Activated CD8-positive, alpha-beta T cell treated with anti-CD3 and anti-CD28 coated beads, Interleukin-2, amount 10 ng/mL, durations not matched to agents 7 days and 5 days (primary cell): ENCODE results near the gene NMRAL1. TPM values are rescaled to one million over a fixed set of nuclear protein-coding genes. Genes with fewer than 3 reads are reported as not detected.

Experiments
- total RNA-seq, 2 experiments: library from RNA; stranded (reverse); gene quantifications; one replicate each; pipeline ENCODE4 v1.2.3, GENCODE V29; 2021

NMRAL1 gene
- total RNA-seq, 2 experiments from 2014 or later, result 53.6 to 55.6 TPM

Other genes starting within 250 kb of the NMRAL1 start
- not detected for gene SRL, start 232.5 kb downstream of the NMRAL1 start, total RNA-seq
- gene TFAP4, start 201.6 kb downstream of the NMRAL1 start, total RNA-seq, result 10 to 100 TPM; 21.0 to 24.7 TPM
- gene GLIS2, start 158.6 kb downstream of the NMRAL1 start, total RNA-seq, result under 1 TPM; 0.16 TPM
- gene PAM16, start 123.3 kb downstream of the NMRAL1 start, total RNA-seq, result 10 to 100 TPM; 33.3 to 40.3 TPM
- not detected for gene VASN, start 102.8 kb downstream of the NMRAL1 start, total RNA-seq
- gene CORO7, start 58.0 kb downstream of the NMRAL1 start, total RNA-seq, result 100 to 1,000 TPM; 167 to 176 TPM
- 10 to 100 TPM; 55.1 to 61.4 TPM for gene DNAJA3, start 48.8 kb downstream of the NMRAL1 start, total RNA-seq
- 10 to 100 TPM; 92.6 to 97.4 TPM for gene HMOX2, start 1.8 kb upstream of the NMRAL1 start, total RNA-seq
- 10 to 100 TPM; 44.0 to 48.7 TPM for gene CDIP1, start 64.1 kb upstream of the NMRAL1 start, total RNA-seq
- gene C16orf96, start 81.7 kb upstream of the NMRAL1 start, total RNA-seq, result under 1 TPM; 0.13 TPM
- 10 to 100 TPM; 15.0 to 18.9 TPM for gene UBALD1, start 140.3 kb upstream of the NMRAL1 start, total RNA-seq
- gene MGRN1, start 150.2 kb upstream of the NMRAL1 start, total RNA-seq, result 10 to 100 TPM; 77.3 to 80.6 TPM
- gene NUDT16L1, start 218.9 kb upstream of the NMRAL1 start, total RNA-seq, result 10 to 100 TPM; 32.6 to 36.2 TPM